AG04450 (cell line): ENCODE data around the gene PTGIR. TPM values are rescaled to one million over a fixed set of nuclear protein-coding genes. Genes with fewer than 3 reads are reported as not detected.
A peak's percentile ranks its signal among the peaks of the same experiment; 100 is the strongest.

Source experiments
- CTCF ChIA-PET: fragments of 300-600, 350-600 bp; formaldehyde crosslinking; extraction: SDS; loops from one replicate; lab custom pipeline; 2022; ENCODE audit warnings: antibody characterized with exemption, inconsistent platforms; lab: Charles Lee
- POLR2A ChIA-PET: fragments of 350-600 bp; formaldehyde crosslinking; extraction: SDS; loops from one replicate; lab custom pipeline; 2021; ENCODE audit warnings: antibody characterized with exemption, inconsistent platforms; lab: Yijun Ruan, JAX
- DNase-seq: peaks from one replicate; pipeline ENCODE4 v3.0.0-alpha.2; 2011; ENCODE audit warnings: low read depth, low spot score
- H3K27ac ChIP-seq: one replicate; pipeline ENCODE4 v1.5.1; 2012; ENCODE audit warnings: low read depth, low read length, control low read depth
- H3K27me3 ChIP-seq: one replicate; pipeline ENCODE4 v1.6.0; 2012; ENCODE audit warnings: low read length; ENCODE audit not compliant: control insufficient read depth, insufficient read depth
- H3K4me3 ChIP-seq: 2 replicates; pipeline ENCODE4 v1.5.1; 2011; ENCODE audit warnings: mild to moderate bottlenecking, low read depth, low read length, control low read depth
- H3K9me3 ChIP-seq: 2 replicates; pipeline ENCODE4 v1.5.1; 2012; ENCODE audit warnings: low read length; ENCODE audit not compliant: control insufficient read depth, insufficient read depth
- polyA plus RNA-seq: library from polyadenylated mRNA; depleted of rRNA; stranded (reverse); fragments of >200 nt; gene quantifications from 2 replicates; pipeline ENCODE4 v1.2.3, GENCODE V29; 2011
- TF ChIP-seq, protein P1 (sequence below): IDR thresholded peaks from 2 replicates; pipeline ENCODE4 v1.5.1; 2011; ENCODE audit warnings: low read depth, low read length, control low read depth, inconsistent platforms

The PTGIR gene
- polyA plus RNA-seq, 1 experiment, result 2.4 TPM

DNA sequence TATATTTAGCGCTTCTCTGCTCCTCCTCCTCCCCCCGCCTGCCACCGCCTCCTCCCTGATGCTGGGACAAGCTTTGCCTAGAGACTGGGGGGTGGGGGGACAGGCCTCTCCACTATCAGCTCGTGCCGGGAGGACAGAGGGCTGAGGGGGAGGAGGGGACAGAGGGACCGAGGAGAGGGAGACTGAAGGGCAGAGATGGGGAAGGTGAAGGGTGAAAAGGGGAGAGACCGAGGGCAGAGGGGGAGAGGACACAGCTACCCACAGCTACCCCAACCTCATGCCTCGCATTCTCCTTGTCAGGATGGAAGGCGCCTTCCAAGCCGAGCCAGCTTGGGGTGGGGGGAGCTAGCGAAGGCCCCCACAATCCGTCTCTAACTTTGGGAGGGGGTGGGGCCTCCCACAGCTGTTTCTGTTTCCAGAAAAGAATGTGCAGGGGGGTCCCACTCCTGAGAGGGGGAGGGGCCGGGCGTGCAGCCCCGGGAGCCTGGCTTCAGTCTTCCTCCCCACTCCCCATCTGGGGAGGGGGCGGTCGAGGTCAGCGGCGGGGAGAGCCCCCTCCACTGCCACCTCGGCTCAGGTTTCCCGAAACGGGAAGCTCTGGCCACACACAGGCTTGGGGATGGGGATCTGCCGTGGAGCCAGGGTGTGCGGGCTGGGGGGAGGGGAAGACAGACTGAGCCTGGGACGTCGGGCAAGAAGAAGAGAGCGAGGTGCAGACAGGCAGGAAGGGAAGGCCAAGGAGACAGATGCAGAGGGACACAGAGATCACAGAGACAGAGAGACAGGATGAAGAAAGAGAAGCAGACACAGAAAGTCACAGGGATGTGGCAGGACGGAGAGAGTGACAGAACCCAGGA is 34.5 kb upstream of the PTGIR start:
- POLR2A ChIA-PET, result interaction anchor here (0.6 kb wide), 1 partner anchor 45 kb away, joined by 5 read pairs; no protein-coding TSS in a partner anchor

DNA sequence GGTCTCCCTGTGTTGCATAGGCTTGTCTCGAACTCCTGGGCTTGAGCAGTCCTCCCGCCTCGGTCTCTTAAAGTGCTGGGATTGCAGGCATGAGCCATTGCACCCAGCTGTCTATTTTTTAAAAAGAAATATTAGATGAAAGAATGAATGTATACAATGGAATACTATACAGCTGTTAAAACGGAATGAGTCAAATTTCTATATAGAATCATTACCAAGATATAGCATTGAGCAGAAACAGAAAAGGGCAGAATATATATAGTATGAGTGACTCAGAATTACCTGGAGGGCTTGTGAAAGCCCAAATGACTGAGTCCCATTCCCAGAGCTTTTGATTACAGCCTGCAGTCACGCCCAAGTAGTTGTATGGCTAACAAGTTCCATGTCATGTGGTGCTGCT is 31.7 kb upstream of the PTGIR start:
- Histone ChIP-seq H3K4me3 (no peak overlapping the region), H3K27me3 (no peaks in the 10 kb centered on the region), H3K27ac (no peak overlapping the region), H3K9me3 (no peaks in the 10 kb centered on the region)
- ChIA-PET CTCF (interaction anchor here (3.9 kb wide), 1 partner anchor 42 kb away, joined by 13 read pairs; no protein-coding TSS in a partner anchor), POLR2A (interaction anchor here (1.1 kb wide), 1 partner anchor 17 kb away, joined by 4 read pairs; no protein-coding TSS in a partner anchor)
- DNase-seq, result no peak
- TF ChIP-seq, protein P1, sequence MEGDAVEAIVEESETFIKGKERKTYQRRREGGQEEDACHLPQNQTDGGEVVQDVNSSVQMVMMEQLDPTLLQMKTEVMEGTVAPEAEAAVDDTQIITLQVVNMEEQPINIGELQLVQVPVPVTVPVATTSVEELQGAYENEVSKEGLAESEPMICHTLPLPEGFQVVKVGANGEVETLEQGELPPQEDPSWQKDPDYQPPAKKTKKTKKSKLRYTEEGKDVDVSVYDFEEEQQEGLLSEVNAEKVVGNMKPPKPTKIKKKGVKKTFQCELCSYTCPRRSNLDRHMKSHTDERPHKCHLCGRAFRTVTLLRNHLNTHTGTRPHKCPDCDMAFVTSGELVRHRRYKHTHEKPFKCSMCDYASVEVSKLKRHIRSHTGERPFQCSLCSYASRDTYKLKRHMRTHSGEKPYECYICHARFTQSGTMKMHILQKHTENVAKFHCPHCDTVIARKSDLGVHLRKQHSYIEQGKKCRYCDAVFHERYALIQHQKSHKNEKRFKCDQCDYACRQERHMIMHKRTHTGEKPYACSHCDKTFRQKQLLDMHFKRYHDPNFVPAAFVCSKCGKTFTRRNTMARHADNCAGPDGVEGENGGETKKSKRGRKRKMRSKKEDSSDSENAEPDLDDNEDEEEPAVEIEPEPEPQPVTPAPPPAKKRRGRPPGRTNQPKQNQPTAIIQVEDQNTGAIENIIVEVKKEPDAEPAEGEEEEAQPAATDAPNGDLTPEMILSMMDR, result no peak

More for the DNA sequence above, 34.5 kb upstream of the PTGIR start:
- Histone ChIP-seq H3K9me3 (no peaks in the 10 kb centered on the region), H3K27ac (no peak overlapping the region), H3K4me3 (peak overlapping the region; percentile 67), H3K27me3 (no peaks in the 10 kb centered on the region)
- DNase-seq, result no peak
- TF ChIP-seq, protein P1, result no peak
- CTCF ChIA-PET, result interaction anchor here (1.1 to 1.7 kb wide), 2 partner anchors 43 to 45 kb away, joined by 8 to 10 read pairs; no protein-coding TSS in a partner anchor

DNA sequence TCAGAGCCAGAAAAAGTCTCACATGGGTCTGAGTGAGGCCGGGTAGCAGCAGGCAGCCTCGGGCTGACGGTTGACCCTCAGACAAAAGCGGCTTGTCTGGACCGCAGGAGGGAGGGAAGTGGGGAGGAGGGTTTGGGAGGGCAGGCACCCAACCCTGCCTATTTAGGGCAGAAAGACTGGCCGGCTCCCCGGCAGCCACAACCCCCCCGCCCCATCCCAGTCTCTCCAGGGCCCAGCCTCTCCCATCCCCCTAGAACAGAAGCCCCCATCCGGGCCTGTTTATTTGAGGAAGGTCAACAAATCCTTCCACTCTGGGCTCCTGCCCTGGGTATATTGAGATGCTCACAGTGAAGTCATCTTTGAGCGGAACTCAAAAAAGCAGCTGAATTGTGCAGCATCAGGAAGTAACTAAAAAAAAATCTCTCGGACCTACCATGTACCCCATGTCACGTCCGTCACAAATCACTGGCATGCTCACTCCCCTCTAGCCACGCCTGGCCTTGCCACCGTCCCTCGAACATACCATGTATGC is 29.8 kb upstream of the PTGIR start:
- POLR2A ChIA-PET, result no interaction called here
- H3K9me3 ChIP-seq, result no peaks in the 10 kb centered on the region; the same call in 1 of the 2 replicates
- no peak overlapping the region for H3K27ac ChIP-seq
- no peak for DNase-seq
- TF ChIP-seq, protein P1, result no peak
- no peak overlapping the region for H3K4me3 ChIP-seq
- no peaks in the 10 kb centered on the region for H3K27me3 ChIP-seq
- CTCF ChIA-PET, result interaction anchor here (0.5 to 3.9 kb wide), 2 partner anchors 40 to 50 kb away, joined by 3 to 13 read pairs; no protein-coding TSS in a partner anchor

DNA sequence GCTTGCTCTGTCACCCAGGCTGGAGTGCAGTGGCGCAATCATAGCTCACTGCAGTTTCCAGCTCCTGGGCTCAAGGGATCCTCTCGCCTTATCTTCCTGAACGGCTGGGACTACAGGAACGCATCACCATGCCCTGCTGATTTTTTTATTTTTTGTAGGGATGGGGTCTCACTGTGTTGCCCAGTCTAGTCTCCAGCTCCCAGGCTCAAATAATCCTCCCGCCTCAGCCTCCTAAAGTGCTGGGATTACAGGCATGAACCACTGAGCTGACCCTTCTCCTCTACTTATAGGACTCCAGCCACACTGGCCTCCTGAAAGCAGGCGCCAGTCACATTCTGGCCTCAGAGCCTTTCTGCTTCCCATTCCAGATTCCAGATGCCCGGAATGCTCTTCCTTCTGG is 25.6 kb upstream of the PTGIR start:
- peaks cover 17% of the 10 kb centered on the region for H3K9me3 ChIP-seq
- no peak overlapping the region for H3K27ac ChIP-seq
- CTCF ChIA-PET, result no interaction called here
- peaks cover 3% of the 10 kb centered on the region for H3K27me3 ChIP-seq
- POLR2A ChIA-PET, result no interaction called here
- TF ChIP-seq, protein P1, result no peak
- DNase-seq, result no peak
- no peak overlapping the region for H3K4me3 ChIP-seq
